Amniotic epithelial cell (primary cell): ENCODE results near the gene GLIS1.

ENCODE experiments used
- DNase-seq: peaks from one replicate; pipeline ENCODE4 v3.0.0-alpha.2; 2010; ENCODE audit warnings: low read depth

Gene GLIS1

GRCh38 chr1:53548031-53548491, 190.9 kb downstream of the GLIS1 start:
- DNase-seq: no peak

- no peak for DNase-seq
These were observed 191.7 kb downstream of the GLIS1 start for GRCh38 chr1:53547231-53547790.

GRCh38 chr1:53546409-53547155, 192.4 kb downstream of the GLIS1 start:
- no peak for DNase-seq

GRCh38 chr1:53545663-53546408, 193.1 kb downstream of the GLIS1 start:
- no peak for DNase-seq

GRCh38 chr1:53544728-53545515, 194.0 kb downstream of the GLIS1 start:
- no peak for DNase-seq

- DNase-seq: no peak
These were observed 194.9 kb downstream of the GLIS1 start for GRCh38 chr1:53543778-53544695.

- DNase-seq: no peak
These were observed 195.7 kb downstream of the GLIS1 start for GRCh38 chr1:53543130-53543777.

- DNase-seq: no peak
These were observed 196.4 kb downstream of the GLIS1 start for GRCh38 chr1:53542551-53542950.

GRCh38 chr1:53541761-53542550, 197.0 kb downstream of the GLIS1 start:
- DNase-seq: peak; percentile 95

- DNase-seq: no peak
These were observed 197.7 kb downstream of the GLIS1 start for GRCh38 chr1:53541263-53541625.

GRCh38 chr1:53540604-53541262, 198.2 kb downstream of the GLIS1 start:
- no peak for DNase-seq

- DNase-seq: no peak
These were observed 199.0 kb downstream of the GLIS1 start for GRCh38 chr1:53539711-53540603.

- DNase-seq: no peak
These were observed 199.7 kb downstream of the GLIS1 start for GRCh38 chr1:53539226-53539625.

- DNase-seq: no peak
These were observed 202.4 kb downstream of the GLIS1 start for GRCh38 chr1:53536606-53537005.

- peak; percentile 37 for DNase-seq
These were observed 203.1 kb downstream of the GLIS1 start for GRCh38 chr1:53535846-53536245.

GRCh38 chr1:53535226-53535625, 203.7 kb downstream of the GLIS1 start:
- DNase-seq: no peak

GRCh38 chr1:53532912-53533311, 206.1 kb downstream of the GLIS1 start:
- DNase-seq: no peak

GRCh38 chr1:53532377-53532776, 206.6 kb downstream of the GLIS1 start:
- DNase-seq: no peak
